Left cardiac atrium (tissue), 4 donors: Measurements from ENCODE around the gene XPOT. TPM values are rescaled to one million over a fixed set of nuclear protein-coding genes. Genes with fewer than 3 reads are reported as not detected.

Source experiments
- ATAC-seq, 2 donors: fragments of 200-7000 bp; cut with Tn5 transposase; one replicate each; pipeline ENCODE4 v1.9.1; 2020; ENCODE audit warnings: mild to moderate bottlenecking in 2 of 2, moderate library complexity in 2 of 2
- DNase-seq: peaks from one replicate; pipeline ENCODE4 v3.0.0-alpha.2; 2020
- intact Hi-C, 2 donors: fragments of 100-400 bp; cut with DNase I; formaldehyde crosslinking; loops; one replicate each; pipeline versions ENCODE4 v1.14.1 to v1.15.1; 2022 to 2023
- total RNA-seq, 2 donors: library from RNA; stranded (reverse); fragmentation: NEBNext Ultra II Directional; extraction: Animal tissue kit (Norgen Biotek cat#: 25700); gene quantifications; one replicate each; pipeline ENCODE4 v1.2.1, GENCODE V29; 2021
- donor health status: DM: no; HTN: yes; CAD: no.
- donor health status: DM: no; HTN: yes; CAD: no; lungs with severe emphysema.
- donor health status: DM: yes; HTN: yes; CAD: no.
- donor health status: Dilated cardiomyopathy.

XPOT gene
- total RNA-seq, 2 donors from 2014 or later, result 31.8 to 38.2 TPM

DNA sequence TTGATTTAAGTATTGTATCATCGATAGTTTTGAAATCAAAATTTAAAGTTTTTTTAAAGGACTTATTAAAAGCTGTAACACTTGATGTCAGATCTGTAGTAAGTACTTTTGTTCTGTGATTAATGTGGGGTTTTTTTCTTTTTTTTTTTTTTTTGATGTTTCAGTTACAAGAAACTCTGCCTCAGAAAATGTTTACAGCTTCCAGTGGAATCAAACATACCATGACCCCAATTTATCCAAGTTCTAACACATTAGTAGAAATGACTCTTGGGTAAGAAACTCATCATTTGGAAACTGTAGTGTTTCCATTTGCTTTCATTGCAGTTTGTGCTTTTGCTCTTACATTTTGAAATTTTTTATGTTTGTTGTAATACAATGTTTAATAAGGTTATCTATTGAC is 93.3 kb downstream of the XPOT start:
- intact Hi-C loops, result no loop called here
- DNase-seq (no peak), ATAC-seq (no peak)

DNA sequence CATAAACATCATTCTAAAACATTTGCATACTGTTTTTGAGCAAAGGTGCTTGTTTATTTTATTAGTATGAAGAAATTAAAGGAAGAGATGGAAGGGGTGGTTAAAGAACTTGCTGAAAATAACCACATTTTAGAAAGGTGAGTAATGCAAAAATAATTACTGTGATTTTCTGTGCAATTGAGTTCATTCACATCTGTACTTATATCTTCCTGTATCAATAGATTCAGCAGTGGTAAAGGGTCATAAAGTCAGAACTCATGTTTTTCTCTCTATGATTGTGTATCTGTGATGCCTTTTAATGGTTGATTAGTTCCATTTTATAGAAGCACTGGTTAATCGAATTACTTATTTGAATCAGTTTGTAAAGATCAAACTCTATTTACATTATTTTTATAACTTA is 93.7 kb downstream of the XPOT start:
- no peak for ATAC-seq
- intact Hi-C loops, result no loop called here
- no peak for DNase-seq

GRCh38 chr12:64500394-64500793 is 96.2 kb downstream of the XPOT start:
- no peak for ATAC-seq
- DNase-seq, result no peak
- intact Hi-C loops, result no loop called here

Other genes starting within 250 kb of the XPOT start
- gene KICS2, start 182.1 kb upstream of the XPOT start, total RNA-seq, result 1 to 10 TPM; 3.5 to 5.1 TPM
- not detected for gene C12orf56, start 13.6 kb upstream of the XPOT start, total RNA-seq
- 10 to 100 TPM; 12.2 to 13.2 TPM for gene TBK1, start 47.7 kb downstream of the XPOT start, total RNA-seq
- gene RASSF3, start 206.1 kb downstream of the XPOT start, total RNA-seq, result 100 to 1,000 TPM; 116 to 118 TPM